ENCODE measurements around the gene PRDM16.

PRDM16 gene

GRCh38 chr1:3130268-3130667 is 61.3 kb downstream of the PRDM16 start:
- no peak for ATAC-seq

DNA sequence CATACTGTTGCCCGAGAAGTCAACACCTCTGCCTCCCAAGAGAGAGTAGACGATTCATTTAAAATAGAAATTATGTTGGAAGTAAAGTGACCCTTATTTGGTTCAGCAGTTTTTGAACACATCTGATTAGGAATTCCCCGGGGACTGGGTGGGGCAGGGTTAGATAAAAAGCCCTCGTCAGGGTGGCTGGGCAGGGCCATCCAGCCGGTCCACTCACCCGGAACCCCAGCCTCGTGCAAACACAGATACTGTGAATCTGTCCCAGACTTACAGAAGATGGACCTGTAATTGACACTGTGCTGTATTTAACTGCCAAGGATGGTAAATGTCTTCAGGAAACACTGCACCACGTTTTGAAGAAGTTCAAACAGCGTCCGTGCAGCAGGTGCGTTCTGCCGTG is 63.7 kb downstream of the PRDM16 start:
- no peak for ATAC-seq
- TF ChIP-seq CREB5 (CRISPR knock-in tag; IDR thresholded peaks at IDR 0.05; ENCODE audit: low read depth) (no peak), TOX (CRISPR knock-in tag; IDR thresholded peaks at IDR 0.05; ENCODE audit: borderline replicate concordance) (no peak), OSR1 (CRISPR knock-in tag; IDR thresholded peaks at IDR 0.05) (no peak), ZFP3 (CRISPR knock-in tag; IDR thresholded peaks at IDR 0.05) (no peak), GLIS3 (CRISPR knock-in tag; IDR thresholded peaks at IDR 0.05) (no peak), POU6F1 (CRISPR knock-in tag; IDR thresholded peaks at IDR 0.05; ENCODE audit: borderline replicate concordance, low read depth) (no peak), ISL1 (CRISPR knock-in tag; IDR thresholded peaks at IDR 0.05) (no peak), BACH2 (CRISPR knock-in tag; IDR thresholded peaks at IDR 0.05; ENCODE audit: borderline replicate concordance) (no peak), ZC3H10 (CRISPR knock-in tag; IDR thresholded peaks at IDR 0.05) (no peak), ESRRG (CRISPR knock-in tag; IDR thresholded peaks at IDR 0.05) (no peak), RARB (CRISPR knock-in tag; IDR thresholded peaks at IDR 0.05) (no peak), ZNF8 (CRISPR knock-in tag; IDR thresholded peaks at IDR 0.05) (no peak), ZNF70 (CRISPR knock-in tag; IDR thresholded peaks at IDR 0.05) (no peak), SNAI2 (CRISPR knock-in tag; IDR thresholded peaks at IDR 0.05) (no peak), PPARA (CRISPR knock-in tag; IDR thresholded peaks at IDR 0.05; ENCODE audit: borderline replicate concordance) (no peak), CSDC2 (CRISPR knock-in tag; IDR thresholded peaks at IDR 0.05) (no peak), TCF4 (CRISPR knock-in tag; IDR thresholded peaks at IDR 0.05; ENCODE audit: borderline replicate concordance) (no peak)
- TF ChIP-seq, protein P1, sequence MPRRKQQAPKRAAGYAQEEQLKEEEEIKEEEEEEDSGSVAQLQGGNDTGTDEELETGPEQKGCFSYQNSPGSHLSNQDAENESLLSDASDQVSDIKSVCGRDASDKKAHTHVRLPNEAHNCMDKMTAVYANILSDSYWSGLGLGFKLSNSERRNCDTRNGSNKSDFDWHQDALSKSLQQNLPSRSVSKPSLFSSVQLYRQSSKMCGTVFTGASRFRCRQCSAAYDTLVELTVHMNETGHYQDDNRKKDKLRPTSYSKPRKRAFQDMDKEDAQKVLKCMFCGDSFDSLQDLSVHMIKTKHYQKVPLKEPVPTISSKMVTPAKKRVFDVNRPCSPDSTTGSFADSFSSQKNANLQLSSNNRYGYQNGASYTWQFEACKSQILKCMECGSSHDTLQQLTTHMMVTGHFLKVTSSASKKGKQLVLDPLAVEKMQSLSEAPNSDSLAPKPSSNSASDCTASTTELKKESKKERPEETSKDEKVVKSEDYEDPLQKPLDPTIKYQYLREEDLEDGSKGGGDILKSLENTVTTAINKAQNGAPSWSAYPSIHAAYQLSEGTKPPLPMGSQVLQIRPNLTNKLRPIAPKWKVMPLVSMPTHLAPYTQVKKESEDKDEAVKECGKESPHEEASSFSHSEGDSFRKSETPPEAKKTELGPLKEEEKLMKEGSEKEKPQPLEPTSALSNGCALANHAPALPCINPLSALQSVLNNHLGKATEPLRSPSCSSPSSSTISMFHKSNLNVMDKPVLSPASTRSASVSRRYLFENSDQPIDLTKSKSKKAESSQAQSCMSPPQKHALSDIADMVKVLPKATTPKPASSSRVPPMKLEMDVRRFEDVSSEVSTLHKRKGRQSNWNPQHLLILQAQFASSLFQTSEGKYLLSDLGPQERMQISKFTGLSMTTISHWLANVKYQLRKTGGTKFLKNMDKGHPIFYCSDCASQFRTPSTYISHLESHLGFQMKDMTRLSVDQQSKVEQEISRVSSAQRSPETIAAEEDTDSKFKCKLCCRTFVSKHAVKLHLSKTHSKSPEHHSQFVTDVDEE (CRISPR knock-in tag; IDR thresholded peaks at IDR 0.05), result no peak

More at GRCh38 chr1:3130268-3130667, 61.3 kb downstream of the PRDM16 start:
- TF ChIP-seq ZNF70 (CRISPR knock-in tag; IDR thresholded peaks at IDR 0.05), result no peak
- no peak for TF ChIP-seq SNAI2 (CRISPR knock-in tag; IDR thresholded peaks at IDR 0.05)
- TF ChIP-seq ZNF565 (CRISPR knock-in tag; conservative IDR thresholded peaks at IDR 0.05; ENCODE audit: low read depth), result no peak
- TF ChIP-seq CREB5 (CRISPR knock-in tag; IDR thresholded peaks at IDR 0.05; ENCODE audit: low read depth), result no peak
- no peak for TF ChIP-seq RARB (CRISPR knock-in tag; IDR thresholded peaks at IDR 0.05)
- TF ChIP-seq BACH2 (CRISPR knock-in tag; IDR thresholded peaks at IDR 0.05; ENCODE audit: borderline replicate concordance), result no peak

DNA sequence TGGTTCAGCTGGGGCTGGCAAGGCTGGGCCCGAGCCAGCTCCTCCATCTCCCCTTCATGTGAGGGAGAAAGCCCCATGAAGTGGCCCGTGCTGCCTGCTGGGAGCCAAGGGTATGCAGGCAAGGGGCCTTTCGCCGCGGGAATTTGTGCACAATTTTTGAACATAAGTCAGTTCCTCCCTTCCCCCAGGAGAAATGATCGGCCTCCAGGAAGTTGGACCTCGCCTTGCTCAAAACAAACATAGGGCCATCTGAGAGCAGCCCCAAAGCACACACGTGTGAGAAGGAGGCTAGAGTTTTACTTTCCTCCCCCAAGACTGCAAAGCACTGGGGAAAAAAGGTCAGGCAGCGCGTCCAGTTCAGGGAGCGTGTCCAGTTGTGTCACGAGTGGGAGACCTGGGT is 64.7 kb downstream of the PRDM16 start:
- no peak for ATAC-seq
- TF ChIP-seq OSR1 (CRISPR knock-in tag; IDR thresholded peaks at IDR 0.05) (no peak), TOX (CRISPR knock-in tag; IDR thresholded peaks at IDR 0.05; ENCODE audit: borderline replicate concordance) (no peak), TCF4 (CRISPR knock-in tag; IDR thresholded peaks at IDR 0.05; ENCODE audit: borderline replicate concordance) (no peak), ZFP3 (CRISPR knock-in tag; IDR thresholded peaks at IDR 0.05) (no peak), ZFP30 (CRISPR knock-in tag; IDR thresholded peaks at IDR 0.05) (no peak)
- TF ChIP-seq, protein P1 (CRISPR knock-in tag; IDR thresholded peaks at IDR 0.05), result no peak
